Fibroblast of lung (primary cell): ENCODE measurements around the gene RPS19BP1. TPM values are rescaled to one million over a fixed set of nuclear protein-coding genes. Genes with fewer than 3 reads are reported as not detected.

Experiments used
- DNase-seq, 2 donors: peaks; one replicate each; pipeline versions ENCODE4 v3.0.0 to v3.0.0-alpha.2; 2010; ENCODE audit warnings: low read depth in 2 of 2
- H2AFZ ChIP-seq: 2 replicates; pipeline ENCODE4 v1.5.1; 2012; ENCODE audit warnings: low read length, control low read depth, inconsistent platforms
- H3K27ac ChIP-seq: 2 replicates; pipeline ENCODE4 v1.5.1; 2011; ENCODE audit warnings: low read length, control low read depth; ENCODE audit not compliant: insufficient read depth
- H3K27me3 ChIP-seq: 2 replicates; pipeline ENCODE4 v1.5.1; 2011; ENCODE audit warnings: mild to moderate bottlenecking, low read length; ENCODE audit not compliant: control insufficient read depth, insufficient read depth
- H3K36me3 ChIP-seq: 2 replicates; pipeline ENCODE4 v1.5.1; 2011; ENCODE audit warnings: low read length; ENCODE audit not compliant: control insufficient read depth, insufficient read depth
- H3K4me1 ChIP-seq: 2 replicates; pipeline ENCODE4 v1.5.1; 2011; ENCODE audit warnings: low read length; ENCODE audit not compliant: control insufficient read depth, insufficient read depth; ENCODE audit errors: extremely low read depth
- H3K4me2 ChIP-seq: 2 replicates; pipeline ENCODE4 v1.5.1; 2011; ENCODE audit warnings: low read length, control low read depth; ENCODE audit not compliant: insufficient read depth; ENCODE audit errors: extremely low read depth
- H3K4me3 ChIP-seq, 4 experiments: fragments of 200-600 bp in 1 of 4; sonication (generic) in 1 of 4; replicated peaks in 1 of 4; 2 replicates each; pipeline ENCODE4 v1.5.1; 2011 to 2016; ENCODE audit warnings: low read length in 4 of 4, low read depth in 3 of 4, mild to moderate bottlenecking in 3 of 4, control low read depth in 2 of 4, inconsistent platforms in 1 of 4, mixed read lengths in 1 of 4; ENCODE audit not compliant: insufficient read depth in 1 of 4; ENCODE audit errors: control extremely low read depth in 1 of 4
- H3K79me2 ChIP-seq: 2 replicates; pipeline ENCODE4 v1.5.1; 2012; ENCODE audit warnings: mild to moderate bottlenecking, low read length, inconsistent platforms; ENCODE audit not compliant: control insufficient read depth, insufficient read depth
- H3K9ac ChIP-seq: 2 replicates; pipeline ENCODE4 v1.5.1; 2011; ENCODE audit warnings: mild to moderate bottlenecking, low read length, control low read depth; ENCODE audit not compliant: insufficient read depth
- H3K9me3 ChIP-seq: 2 replicates; pipeline ENCODE4 v1.5.1; 2012; ENCODE audit warnings: low read depth, low read length; ENCODE audit not compliant: control insufficient read depth, insufficient read depth
- H4K20me1 ChIP-seq: 2 replicates; pipeline ENCODE4 v1.5.1; 2011; ENCODE audit warnings: low read length; ENCODE audit not compliant: control insufficient read depth, insufficient read depth; ENCODE audit errors: extremely low read depth
- EZH2 ChIP-seq: IDR thresholded peaks from 2 replicates; pipeline ENCODE4 v1.5.1; 2012; ENCODE audit warnings: low read length, control low read depth, mild to moderate bottlenecking; ENCODE audit errors: missing control alignments
- polyA plus RNA-seq, 2 donors: library from polyadenylated mRNA; depleted of rRNA in 1 of 2; stranded (reverse) in 1 of 2; unstranded in 1 of 2; fragments of >200 nt; gene quantifications; 2 replicates each; pipeline ENCODE4 v1.2.1, GENCODE V29; 2011 to 2012; ENCODE audit warnings: missing spikeins in 1 of 2
- total RNA-seq: library from RNA; depleted of rRNA; stranded (reverse); fragments of >200 nt; gene quantifications from 2 replicates; pipeline ENCODE4 v1.2.1, GENCODE V29; 2014
- TF ChIP-seq, protein P1 (sequence below), 2 donors: IDR thresholded peaks in 1 of 2; conservative IDR thresholded peaks in 1 of 2; 1 replicate in 1 of 2; 2 replicates in 1 of 2; pipeline ENCODE4 v1.5.1; 2011 to 2012; ENCODE audit warnings: low read length in 2 of 2, control low read depth in 1 of 2, inconsistent platforms in 1 of 2, low read depth in 1 of 2, mild to moderate bottlenecking in 1 of 2

Gene RPS19BP1
- total and polyA plus RNA-seq, 2 donors (not counting 1 experiment from before 2014, with no cell fraction given): 41.6 to 44.3 TPM

- H3K9me3 ChIP-seq: no peaks in the 10 kb centered on the region
- H3K27ac ChIP-seq: no peak overlapping the region
- peaks cover 6% of the 10 kb centered on the region for H3K27me3 ChIP-seq
- no peaks in the 10 kb centered on the region for H3K36me3 ChIP-seq
- DNase-seq: peak in 1 of 2 donors; percentile 29
- no peak for TF ChIP-seq EZH2
- peaks cover 2% of the 10 kb centered on the region for H3K4me1 ChIP-seq
- H3K79me2 ChIP-seq: no peaks in the 10 kb centered on the region
- no peak overlapping the region for H3K4me2 ChIP-seq
- peaks cover 2% of the 10 kb centered on the region for H4K20me1 ChIP-seq
- H3K9ac ChIP-seq: no peak overlapping the region
- no peak overlapping the region for H3K4me3 ChIP-seq
- H2AFZ ChIP-seq: no peak overlapping the region
These were observed 13.1 kb upstream of the RPS19BP1 start for GRCh38 chr22:39545386-39546365.

- TF ChIP-seq, protein P1, sequence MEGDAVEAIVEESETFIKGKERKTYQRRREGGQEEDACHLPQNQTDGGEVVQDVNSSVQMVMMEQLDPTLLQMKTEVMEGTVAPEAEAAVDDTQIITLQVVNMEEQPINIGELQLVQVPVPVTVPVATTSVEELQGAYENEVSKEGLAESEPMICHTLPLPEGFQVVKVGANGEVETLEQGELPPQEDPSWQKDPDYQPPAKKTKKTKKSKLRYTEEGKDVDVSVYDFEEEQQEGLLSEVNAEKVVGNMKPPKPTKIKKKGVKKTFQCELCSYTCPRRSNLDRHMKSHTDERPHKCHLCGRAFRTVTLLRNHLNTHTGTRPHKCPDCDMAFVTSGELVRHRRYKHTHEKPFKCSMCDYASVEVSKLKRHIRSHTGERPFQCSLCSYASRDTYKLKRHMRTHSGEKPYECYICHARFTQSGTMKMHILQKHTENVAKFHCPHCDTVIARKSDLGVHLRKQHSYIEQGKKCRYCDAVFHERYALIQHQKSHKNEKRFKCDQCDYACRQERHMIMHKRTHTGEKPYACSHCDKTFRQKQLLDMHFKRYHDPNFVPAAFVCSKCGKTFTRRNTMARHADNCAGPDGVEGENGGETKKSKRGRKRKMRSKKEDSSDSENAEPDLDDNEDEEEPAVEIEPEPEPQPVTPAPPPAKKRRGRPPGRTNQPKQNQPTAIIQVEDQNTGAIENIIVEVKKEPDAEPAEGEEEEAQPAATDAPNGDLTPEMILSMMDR (conservative IDR thresholded peaks at IDR 0.05 in 1 of 2, IDR thresholded peaks at IDR 0.05 in 1 of 2; ENCODE audit: low read depth in 1 of 2, low read length in 2 of 2): peak; percentile 11 to 47
- no peak for TF ChIP-seq EZH2
- Histone ChIP-seq H3K79me2 (no peaks in the 10 kb centered on the region), H2AFZ (no peak overlapping the region), H3K4me3 (no peak overlapping the region), H3K27ac (no peak overlapping the region), H3K9ac (no peak overlapping the region), H3K4me2 (no peak overlapping the region), H3K9me3 (no peaks in the 10 kb centered on the region), H3K27me3 (peaks cover 3% of the 10 kb centered on the region), H4K20me1 (peaks cover 2% of the 10 kb centered on the region), H3K4me1 (peaks cover 2% of the 10 kb centered on the region), H3K36me3 (no peaks in the 10 kb centered on the region)
- DNase-seq: no peak
These were observed 10.5 kb upstream of the RPS19BP1 start for GRCh38 chr22:39543095-39543494.

- Histone ChIP-seq H3K79me2 (no peaks in the 10 kb centered on the region), H4K20me1 (no peaks in the 10 kb centered on the region), H2AFZ (no peak overlapping the region), H3K36me3 (no peaks in the 10 kb centered on the region), H3K27ac (no peak overlapping the region), H3K27me3 (no peaks in the 10 kb centered on the region), H3K4me1 (no peaks in the 10 kb centered on the region), H3K4me2 (no peak overlapping the region), H3K9me3 (no peaks in the 10 kb centered on the region), H3K9ac (no peak overlapping the region), H3K4me3 (no peak overlapping the region)
- no peak for TF ChIP-seq EZH2
- TF ChIP-seq, protein P1 (conservative IDR thresholded peaks at IDR 0.05 in 1 of 2, IDR thresholded peaks at IDR 0.05 in 1 of 2; ENCODE audit: low read depth in 1 of 2, low read length in 2 of 2): no peak
- no peak for DNase-seq
These were observed 5.4 kb upstream of the RPS19BP1 start for GRCh38 chr22:39537975-39538374.
